Measurements from ENCODE around the gene FLNA. TPM values are rescaled to one million over a fixed set of nuclear protein-coding genes. Genes with fewer than 3 reads are reported as not detected.

The FLNA gene
- total and polyA plus RNA-seq, 2 of the 13 experiments (the other 11 are each of a cell fraction or from before 2014, with no cell fraction given): 83.4 to 174 TPM

DNA sequence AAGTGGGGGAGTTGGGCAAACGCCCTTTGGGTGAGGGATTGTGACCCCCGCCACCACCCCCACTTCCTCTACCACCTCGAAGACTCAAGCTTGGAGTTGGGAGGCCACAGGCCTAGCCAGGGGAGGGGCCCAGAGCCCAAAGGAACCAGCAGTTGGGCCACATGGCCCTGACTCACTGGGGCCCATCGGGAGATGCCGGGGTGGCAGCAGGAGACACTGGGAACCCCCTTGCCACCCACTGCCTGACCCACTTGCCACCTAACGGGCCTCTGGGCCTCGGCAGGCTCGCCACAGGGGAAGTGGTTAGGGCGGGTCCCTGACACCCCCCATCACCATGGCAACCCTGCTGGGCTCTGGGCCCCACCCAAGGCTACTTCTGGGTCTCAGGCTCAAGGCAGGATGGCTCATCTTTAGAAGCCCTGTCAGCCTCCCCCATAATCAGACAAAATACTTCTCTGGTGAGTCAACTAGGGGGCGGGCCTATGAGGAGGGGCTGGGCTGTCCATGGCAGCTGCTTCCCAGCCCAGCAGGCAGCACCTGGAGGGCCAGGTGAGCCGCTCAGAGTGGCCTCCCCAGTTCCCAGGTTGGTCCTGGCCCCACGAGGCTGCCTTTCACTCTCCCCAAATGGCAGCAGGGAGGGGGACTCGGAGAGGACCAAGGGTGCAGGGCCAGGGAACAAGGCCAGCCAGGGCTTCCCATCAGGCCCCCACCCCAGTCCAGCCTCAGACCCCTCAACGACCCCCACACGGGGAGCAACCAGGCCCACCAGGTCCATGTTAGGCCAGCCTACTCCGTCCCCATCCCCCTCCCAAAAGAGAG is 5.6 kb downstream of the FLNA start (continued):
- TF ChIP-seq NFAT5 (CRISPR knock-in tag; IDR thresholded peaks at IDR 0.05) (no peak), TEF (CRISPR knock-in tag; IDR thresholded peaks at IDR 0.05) (no peak), ZNF382 (CRISPR knock-in tag; IDR thresholded peaks at IDR 0.05; ENCODE audit: borderline replicate concordance) (no peak), JUND (CRISPR knock-in tag; IDR thresholded peaks at IDR 0.05) (peak; percentile 49; the same call in 1 of the 2 replicates), IKZF1 (IDR thresholded peaks at IDR 0.05) (no peak), CENPT (CRISPR knock-in tag; IDR thresholded peaks at IDR 0.05; ENCODE audit: low read depth) (no peak), BRCA1 (CRISPR knock-in tag; IDR thresholded peaks at IDR 0.05) (no peak), ZNF350 (CRISPR knock-in tag; IDR thresholded peaks at IDR 0.05; ENCODE audit: borderline replicate concordance, low read depth) (no peak), HOXA5 (CRISPR knock-in tag; IDR thresholded peaks at IDR 0.05) (no peak), ZNF550 (CRISPR knock-in tag; IDR thresholded peaks at IDR 0.05; ENCODE audit: borderline replicate concordance) (no peak), GMEB1 (CRISPR knock-in tag; IDR thresholded peaks at IDR 0.05; ENCODE audit: borderline replicate concordance) (no peak), ZNF30 (CRISPR knock-in tag; IDR thresholded peaks at IDR 0.05) (no peak), ZKSCAN5 (CRISPR knock-in tag; IDR thresholded peaks at IDR 0.05) (no peak), ZNF792 (CRISPR knock-in tag; IDR thresholded peaks at IDR 0.05) (no peak), ZBTB42 (CRISPR knock-in tag; IDR thresholded peaks at IDR 0.05) (no peak), HMGXB3 (CRISPR knock-in tag; IDR thresholded peaks at IDR 0.05; ENCODE audit: borderline replicate concordance) (no peak), NFATC3 (CRISPR knock-in tag; IDR thresholded peaks at IDR 0.05) (no peak)

All from HepG2 (cell line).